IMR-90 (cell line): Measurements from ENCODE around the gene THAP2. TPM values are rescaled to one million over a fixed set of nuclear protein-coding genes. Genes with fewer than 3 reads are reported as not detected.

Experiments
- ATAC-seq: fragments of 200-7000 bp; cut with Tn5 transposase; 2 replicates; pipeline ENCODE4 v1.9.1; 2020; ENCODE audit warnings: low read depth, mild to moderate bottlenecking, moderate library complexity
- BruUV-seq: library from RNA; stranded (reverse); fragments of 400-500 nt; replicated peaks from 2 replicates; lab custom pipeline; 2021; lab: Mats Ljungman, UMichigan
- CTCF ChIA-PET: fragments of 300-600 bp; formaldehyde crosslinking; extraction: SDS; loops from one replicate; lab custom pipeline; 2021; ENCODE audit warnings: antibody characterized with exemption; lab: Yijun Ruan, JAX
- POLR2A ChIA-PET: fragments of 300-600 bp; sonication (Branson Sonifier 250); formaldehyde crosslinking; loops from one replicate; lab custom pipeline; 2022; ENCODE audit warnings: antibody characterized with exemption; ENCODE audit not compliant: unreplicated experiment; lab: Charles Lee
- DNase-seq: peaks from one replicate; pipeline ENCODE4 v3.0.0; 2013
- H2AFZ ChIP-seq: replicated peaks from 2 replicates; pipeline ENCODE3; 2013; ENCODE audit warnings: low read length, mild to moderate bottlenecking; ENCODE audit not compliant: poor library complexity
- H2AK5ac ChIP-seq: 2 replicates; pipeline ENCODE4 v1.6.1; 2013; ENCODE audit warnings: low read depth, low read length, inconsistent platforms
- H2AK9ac ChIP-seq: replicated peaks from 2 replicates; pipeline ENCODE3; 2013; ENCODE audit warnings: mild to moderate bottlenecking, low read depth, low read length, moderate library complexity; ENCODE audit not compliant: poor library complexity
- H2BK120ac ChIP-seq: 2 replicates; pipeline ENCODE4 v1.6.1; 2013; ENCODE audit warnings: low read depth, low read length, inconsistent platforms
- H2BK15ac ChIP-seq: 3 replicates; pipeline ENCODE4 v1.6.1; 2013; ENCODE audit warnings: low read depth, low read length, inconsistent platforms
- H2BK20ac ChIP-seq: 2 replicates; pipeline ENCODE4 v1.6.1; 2013; ENCODE audit warnings: low read depth, mild to moderate bottlenecking, inconsistent platforms, low read length, moderate library complexity
- H2BK5ac ChIP-seq: 2 replicates; pipeline ENCODE4 v1.6.1; 2013; ENCODE audit warnings: mild to moderate bottlenecking, low read depth, low read length, inconsistent platforms; ENCODE audit not compliant: poor library complexity, severe bottlenecking
- H3K14ac ChIP-seq: replicated peaks from 2 replicates; pipeline ENCODE4 v1.6.1; 2013; ENCODE audit warnings: low read depth, low read length, inconsistent platforms
- H3K18ac ChIP-seq: 2 replicates; pipeline ENCODE4 v1.6.1; 2013; ENCODE audit warnings: low read depth, low read length, control low read depth
- H3K23ac ChIP-seq: 2 replicates; pipeline ENCODE4 v1.6.1; 2013; ENCODE audit warnings: low read depth, low read length, inconsistent platforms
- H3K27ac ChIP-seq: 2 replicates; pipeline ENCODE4 v1.5.1; 2013; ENCODE audit warnings: mild to moderate bottlenecking, control low read depth, low read length; ENCODE audit not compliant: insufficient read depth
- H3K27me3 ChIP-seq: 2 replicates; pipeline ENCODE4 v1.6.1; 2013; ENCODE audit warnings: low read length; ENCODE audit not compliant: control insufficient read depth, insufficient read depth
- H3K36me3 ChIP-seq: 2 replicates; pipeline ENCODE4 v1.6.1; 2013; ENCODE audit warnings: low read length, mixed read lengths; ENCODE audit not compliant: control insufficient read depth, insufficient read depth
- H3K4ac ChIP-seq: 2 replicates; pipeline ENCODE4 v1.6.1; 2013; ENCODE audit warnings: low read depth, low read length, inconsistent platforms
- H3K4me1 ChIP-seq: 2 replicates; pipeline ENCODE4 v1.6.1; 2013; ENCODE audit warnings: low read length, mixed read lengths; ENCODE audit not compliant: control insufficient read depth, insufficient read depth
- H3K4me2 ChIP-seq: 2 replicates; pipeline ENCODE4 v1.6.1; 2013; ENCODE audit warnings: low read depth, mild to moderate bottlenecking, control low read depth, low read length, moderate library complexity
- H3K4me3 ChIP-seq: 2 replicates; pipeline ENCODE4 v1.5.1; 2013; ENCODE audit warnings: low read depth, mild to moderate bottlenecking, control low read depth, low read length, moderate library complexity; ENCODE audit not compliant: insufficient read depth
- H3K56ac ChIP-seq: 2 replicates; pipeline ENCODE4 v1.6.1; 2013; ENCODE audit warnings: low read length, inconsistent platforms; ENCODE audit not compliant: insufficient read depth; ENCODE audit errors: extremely low read depth
- H3K79me1 ChIP-seq, 2 experiments: 2 replicates each; pipeline ENCODE4 v1.6.1; 2013; ENCODE audit warnings: low read length in 2 of 2, inconsistent platforms in 1 of 2, low read depth in 1 of 2
- H3K9ac ChIP-seq: 2 replicates; pipeline ENCODE4 v1.6.1; 2013; ENCODE audit warnings: low read depth, low read length, control low read depth
- H3K9me1 ChIP-seq: 2 replicates; pipeline ENCODE4 v1.6.1; 2013; ENCODE audit warnings: low read length, inconsistent platforms; ENCODE audit not compliant: insufficient read depth
- H3K9me3 ChIP-seq: 2 replicates; pipeline ENCODE4 v1.6.1; 2013; ENCODE audit warnings: low read length; ENCODE audit not compliant: control insufficient read depth, insufficient read depth
- H4K20me1 ChIP-seq: 2 replicates; pipeline ENCODE4 v1.6.1; 2013; ENCODE audit warnings: low read length, inconsistent platforms; ENCODE audit not compliant: insufficient read depth
- H4K5ac ChIP-seq: 2 replicates; pipeline ENCODE4 v1.6.1; 2013; ENCODE audit warnings: mild to moderate bottlenecking, low read depth, low read length, control low read depth
- H4K8ac ChIP-seq, 2 experiments: 2 replicates each; pipeline ENCODE4 v1.6.1; 2013; ENCODE audit warnings: low read depth in 2 of 2, low read length in 2 of 2, control low read depth in 1 of 2, inconsistent platforms in 1 of 2
- H4K91ac ChIP-seq: 2 replicates; pipeline ENCODE4 v1.6.1; 2013; ENCODE audit warnings: low read depth, low read length, inconsistent platforms; ENCODE audit not compliant: insufficient read depth
- CHD1 ChIP-seq: IDR thresholded peaks from 2 replicates; pipeline ENCODE4 v1.6.1; 2012; ENCODE audit warnings: low read depth, low read length, improper control_type of control experiment
- FOS ChIP-seq: fragments of 150-350 bp; IDR thresholded peaks from 2 replicates; pipeline ENCODE4 v1.6.1; 2016; ENCODE audit warnings: low read depth, low read length
- MAFK ChIP-seq: IDR thresholded peaks from 2 replicates; pipeline ENCODE4 v1.6.1; 2012; ENCODE audit warnings: low read depth, low read length, improper control_type of control experiment
- MAZ ChIP-seq: IDR thresholded peaks from 2 replicates; pipeline ENCODE4 v1.6.1; 2012; ENCODE audit warnings: low read depth, mild to moderate bottlenecking, low read length, improper control_type of control experiment, moderate library complexity, borderline replicate concordance
- NFE2L2 ChIP-seq: fragments of 150-350 bp; IDR thresholded peaks from 2 replicates; pipeline ENCODE4 v1.6.1; 2016; ENCODE audit warnings: low read depth, mild to moderate bottlenecking, low read length
- POLR2A ChIP-seq: IDR thresholded peaks from 2 replicates; pipeline ENCODE4 v1.6.1; 2012; ENCODE audit warnings: mild to moderate bottlenecking, low read depth, low read length
- RAD21 ChIP-seq: IDR thresholded peaks from 2 replicates; pipeline ENCODE4 v1.6.1; 2012; ENCODE audit warnings: low read length, improper control_type of control experiment
- RFX5 ChIP-seq: IDR thresholded peaks from 2 replicates; pipeline ENCODE4 v1.8.0; 2012; ENCODE audit warnings: low read depth, mild to moderate bottlenecking, low read length, moderate library complexity
- SMC3 ChIP-seq: fragments of 150-350 bp; IDR thresholded peaks from 2 replicates; pipeline ENCODE4 v1.6.1; 2016; ENCODE audit warnings: low read depth, mild to moderate bottlenecking, antibody characterized with exemption, low read length, moderate library complexity
- USF2 ChIP-seq: fragments of 150-350 bp; IDR thresholded peaks from 2 replicates; pipeline ENCODE4 v1.6.1; 2017; ENCODE audit warnings: mild to moderate bottlenecking, antibody characterized with exemption, low read length, low read depth
- WGBS, 2 experiments: methylation state at CpG; one replicate each; pipeline versions ENCODE4 v1.1.5 to v1.1.7; 2013; ENCODE audit warnings: missing lambda C conversion rate in 2 of 2; ENCODE audit not compliant: insufficient read length in 1 of 2; ENCODE audit errors: extremely low coverage in 2 of 2; 5-methylcytosine and 5-hydroxymethylcytosine counted together
- dilution Hi-C: fragments of 300-500 bp; cut with HindIII; formaldehyde crosslinking; loops from one replicate; pipeline ENCODE4 v1.14.3; 2018; ENCODE audit warnings: low sequenced_read_pairs; ENCODE audit not compliant: unreplicated experiment
- in situ Hi-C: fragments of 300-500 bp; cut with MboI; formaldehyde crosslinking; loops from 3 replicates; pipeline ENCODE4 v1.14.3; 2019; ENCODE audit warnings: low sequenced_read_pairs, inconsistent platforms, mixed read lengths
- intact Hi-C: fragments of 100-400 bp; cut with micrococcal nuclease; formaldehyde crosslinking; loops from 2 replicates; pipeline ENCODE4 v1.10.0; 2022
- polyA plus RNA-seq, 3 experiments: library from polyadenylated mRNA; depleted of rRNA; stranded (reverse); fragments of >200 nt; gene quantifications; 2 replicates each; pipeline ENCODE4 v1.2.3, GENCODE V29; 2012; ENCODE audit warnings: low replicate concordance in 1 of 3
- total RNA-seq: library from RNA; depleted of rRNA; stranded (reverse); fragments of >200 nt; gene quantifications from 2 replicates; pipeline ENCODE4 v1.2.3, GENCODE V29; 2012

Gene THAP2
- total and polyA plus RNA-seq, 2 of the 4 experiments (the other 2 are of a cell fraction): 1.4 to 2.5 TPM

GRCh38 chr12:71666259-71666658, 2.2 kb downstream of the THAP2 start:
- Histone ChIP-seq H3K4me2 (no peak overlapping the region), H3K14ac (no peak overlapping the region), H3K23ac (no peak overlapping the region), H4K20me1 (peaks cover 15% of the 10 kb centered on the region), H2BK120ac (no peak overlapping the region), H3K79me1 (peaks cover 8 to 22% of the 10 kb centered on the region in 2 experiments; a peak in 3 of 4 replicates), H2BK5ac (no peak overlapping the region), H2AK5ac (no peak overlapping the region), H3K4me1 (no peaks in the 10 kb centered on the region), H3K4me3 (no peak overlapping the region), H3K9me1 (no peaks in the 10 kb centered on the region), H3K56ac (no peak overlapping the region), H3K36me3 (peaks cover 3% of the 10 kb centered on the region; the same call in 1 of the 2 replicates), H4K5ac (no peak overlapping the region), H4K91ac (no peak overlapping the region), H3K4ac (no peak overlapping the region), H2BK15ac (no peak overlapping the region), H2AFZ (no peak overlapping the region), H4K8ac (no peak overlapping the region), H3K27me3 (no peaks in the 10 kb centered on the region), H3K9ac (no peak overlapping the region), H2AK9ac (no peak overlapping the region), H3K18ac (no peak overlapping the region), H3K27ac (no peak overlapping the region), H3K9me3 (no peaks in the 10 kb centered on the region), H2BK20ac (no peak overlapping the region)
- in situ Hi-C loops (loop anchor here (10.0 to 25.0 kb wide), 2 partner anchors 89 to 596 kb away; partner anchors contain the start of genes RAB21 and TRHDE), intact Hi-C loops (no loop called here), dilution Hi-C loops (no loop called here)
- ATAC-seq (no peak), DNase-seq (no peak)
- ChIA-PET POLR2A (no interaction called here), CTCF (no interaction called here)
- BruUV-seq: no TSS peak
- TF ChIP-seq MAFK: no peak
- no peak for TF ChIP-seq NFE2L2
- TF ChIP-seq USF2: no peak
- TF ChIP-seq FOS: no peak
- no peak for TF ChIP-seq CHD1
- TF ChIP-seq RAD21: no peak
- TF ChIP-seq RFX5: no peak
- no peak for TF ChIP-seq MAZ
- no peak for TF ChIP-seq POLR2A
- TF ChIP-seq SMC3: no peak
- WGBS, 2 experiments: no CpG with 5 or more reads among the region's 5 CpGs
